Measurements from ENCODE around the gene AKT3.
"Not testable (repeated sequence)": the region's sequence is repeated elsewhere in the genome, so short reads cannot be mapped to it uniquely, and the experiment has no call there.

The AKT3 gene

GRCh38 chr1:243783714-243784113 lies 66.3 kb downstream of the AKT3 start:
- no peak for ATAC-seq

GRCh38 chr1:243772361-243773050 lies 77.5 kb downstream of the AKT3 start:
- ATAC-seq, result not testable (repeated sequence)

GRCh38 chr1:243770860-243771259 lies 79.2 kb downstream of the AKT3 start:
- no peak for ATAC-seq

GRCh38 chr1:243765676-243766075 lies 84.4 kb downstream of the AKT3 start:
- no peak for ATAC-seq

GRCh38 chr1:243763806-243764205 lies 86.2 kb downstream of the AKT3 start:
- ATAC-seq, result no peak

- ATAC-seq, result no peak
These were observed 91.4 kb downstream of the AKT3 start for GRCh38 chr1:243758647-243759046.

- ATAC-seq, result no peak
These were observed 93.5 kb downstream of the AKT3 start for GRCh38 chr1:243756529-243756928.

GRCh38 chr1:243754348-243754747 lies 95.7 kb downstream of the AKT3 start:
- no peak for ATAC-seq

- ATAC-seq, result no peak
These were observed 98.5 kb downstream of the AKT3 start for GRCh38 chr1:243751506-243751905.

GRCh38 chr1:243748706-243749283 lies 101.2 kb downstream of the AKT3 start:
- peak; percentile 88 to 90 for ATAC-seq

GRCh38 chr1:243748227-243748626 lies 101.8 kb downstream of the AKT3 start:
- ATAC-seq, result no peak

- ATAC-seq, result no peak
These were observed 103.3 kb downstream of the AKT3 start for GRCh38 chr1:243746751-243747150.

GRCh38 chr1:243745356-243745755 lies 104.7 kb downstream of the AKT3 start:
- no peak for ATAC-seq

- no peak for ATAC-seq
These were observed 107.2 kb downstream of the AKT3 start for GRCh38 chr1:243742819-243743218.

- no peak for ATAC-seq
These were observed 109.6 kb downstream of the AKT3 start for GRCh38 chr1:243740255-243740999.

- ATAC-seq, result no peak
These were observed 110.6 kb downstream of the AKT3 start for GRCh38 chr1:243739335-243740003.

- no peak for ATAC-seq
These were observed 112.0 kb downstream of the AKT3 start for GRCh38 chr1:243738020-243738419.

- peak; percentile 51 to 71 for ATAC-seq
These were observed 114.6 kb downstream of the AKT3 start for GRCh38 chr1:243735457-243735856.

- ATAC-seq, result peak in 1 of 2 donors; percentile 36
These were observed 115.7 kb downstream of the AKT3 start for GRCh38 chr1:243734308-243734695.

GRCh38 chr1:243733670-243734307 lies 116.3 kb downstream of the AKT3 start:
- no peak for ATAC-seq

- no peak for ATAC-seq
These were observed 117.4 kb downstream of the AKT3 start for GRCh38 chr1:243732637-243733036.

- no peak for ATAC-seq
These were observed 117.9 kb downstream of the AKT3 start for GRCh38 chr1:243731974-243732625.

Data from activated CD4-positive, CD25-positive, alpha-beta regulatory T cell treated with anti-CD3 and anti-CD28 coated beads, Interleukin-2, amount 50 U/mL, for 24 hours (primary cell).